ENCODE results near the gene ATP8A1.

ATP8A1 gene

DNA sequence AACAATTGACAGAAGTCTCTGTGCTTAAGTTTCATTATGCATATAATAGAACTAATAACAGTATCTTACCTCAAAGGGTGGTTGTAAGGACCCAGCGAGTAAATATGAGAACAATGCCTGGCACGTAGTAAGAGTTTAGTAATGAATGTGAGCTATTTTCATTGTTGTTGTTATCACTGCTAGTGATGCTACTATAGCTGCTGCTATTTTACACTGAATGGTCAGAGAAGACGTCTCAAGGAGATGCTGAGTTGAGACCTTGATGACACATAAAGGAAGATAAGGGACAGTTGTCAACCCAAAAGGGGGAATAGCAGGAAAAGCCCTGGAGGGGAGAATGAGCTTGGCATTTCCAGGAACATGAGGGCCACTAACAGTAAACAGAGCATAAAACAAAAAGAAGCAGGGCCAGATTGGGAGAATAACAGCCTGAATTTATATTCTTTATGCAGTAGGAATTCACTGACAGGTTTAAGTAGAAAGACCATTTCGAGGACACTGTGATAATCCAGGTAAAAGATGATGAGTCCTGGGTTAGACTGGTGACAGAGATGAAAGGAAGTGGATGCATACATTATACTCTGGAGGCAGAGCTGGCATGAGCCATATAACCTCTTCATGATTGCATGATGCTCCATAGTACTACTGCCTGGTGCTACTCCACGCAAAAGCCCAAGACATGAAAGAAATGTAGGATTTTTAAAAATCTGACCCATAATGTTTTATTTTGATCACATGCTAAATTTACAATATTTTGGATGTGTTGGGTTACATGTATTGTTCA lies 23.1 kb downstream of the ATP8A1 start:
- ATAC-seq (ENCODE audit: low read depth) = no peak
- H3K9me3 ChIP-seq (ENCODE audit: severe bottlenecking) = no peaks in the 10 kb centered on the region
- TF ChIP-seq, protein P1, sequence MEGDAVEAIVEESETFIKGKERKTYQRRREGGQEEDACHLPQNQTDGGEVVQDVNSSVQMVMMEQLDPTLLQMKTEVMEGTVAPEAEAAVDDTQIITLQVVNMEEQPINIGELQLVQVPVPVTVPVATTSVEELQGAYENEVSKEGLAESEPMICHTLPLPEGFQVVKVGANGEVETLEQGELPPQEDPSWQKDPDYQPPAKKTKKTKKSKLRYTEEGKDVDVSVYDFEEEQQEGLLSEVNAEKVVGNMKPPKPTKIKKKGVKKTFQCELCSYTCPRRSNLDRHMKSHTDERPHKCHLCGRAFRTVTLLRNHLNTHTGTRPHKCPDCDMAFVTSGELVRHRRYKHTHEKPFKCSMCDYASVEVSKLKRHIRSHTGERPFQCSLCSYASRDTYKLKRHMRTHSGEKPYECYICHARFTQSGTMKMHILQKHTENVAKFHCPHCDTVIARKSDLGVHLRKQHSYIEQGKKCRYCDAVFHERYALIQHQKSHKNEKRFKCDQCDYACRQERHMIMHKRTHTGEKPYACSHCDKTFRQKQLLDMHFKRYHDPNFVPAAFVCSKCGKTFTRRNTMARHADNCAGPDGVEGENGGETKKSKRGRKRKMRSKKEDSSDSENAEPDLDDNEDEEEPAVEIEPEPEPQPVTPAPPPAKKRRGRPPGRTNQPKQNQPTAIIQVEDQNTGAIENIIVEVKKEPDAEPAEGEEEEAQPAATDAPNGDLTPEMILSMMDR (IDR thresholded peaks at IDR 0.05; ENCODE audit: poor library complexity, severe bottlenecking) = no peak
- no peak overlapping the region for H3K27ac ChIP-seq (ENCODE audit: poor library complexity, severe bottlenecking)
- peaks cover 3% of the 10 kb centered on the region for H3K27me3 ChIP-seq (ENCODE audit: insufficient read depth, poor library complexity, severe bottlenecking)
- H3K36me3 ChIP-seq (ENCODE audit: low read depth) = no peaks in the 10 kb centered on the region
- DNase-seq (ENCODE audit: low spot score) = no peak
- H3K4me3 ChIP-seq (ENCODE audit: severe bottlenecking) = no peak overlapping the region
- H3K4me1 ChIP-seq (ENCODE audit: insufficient read depth, poor library complexity, severe bottlenecking) = no peaks in the 10 kb centered on the region

DNA sequence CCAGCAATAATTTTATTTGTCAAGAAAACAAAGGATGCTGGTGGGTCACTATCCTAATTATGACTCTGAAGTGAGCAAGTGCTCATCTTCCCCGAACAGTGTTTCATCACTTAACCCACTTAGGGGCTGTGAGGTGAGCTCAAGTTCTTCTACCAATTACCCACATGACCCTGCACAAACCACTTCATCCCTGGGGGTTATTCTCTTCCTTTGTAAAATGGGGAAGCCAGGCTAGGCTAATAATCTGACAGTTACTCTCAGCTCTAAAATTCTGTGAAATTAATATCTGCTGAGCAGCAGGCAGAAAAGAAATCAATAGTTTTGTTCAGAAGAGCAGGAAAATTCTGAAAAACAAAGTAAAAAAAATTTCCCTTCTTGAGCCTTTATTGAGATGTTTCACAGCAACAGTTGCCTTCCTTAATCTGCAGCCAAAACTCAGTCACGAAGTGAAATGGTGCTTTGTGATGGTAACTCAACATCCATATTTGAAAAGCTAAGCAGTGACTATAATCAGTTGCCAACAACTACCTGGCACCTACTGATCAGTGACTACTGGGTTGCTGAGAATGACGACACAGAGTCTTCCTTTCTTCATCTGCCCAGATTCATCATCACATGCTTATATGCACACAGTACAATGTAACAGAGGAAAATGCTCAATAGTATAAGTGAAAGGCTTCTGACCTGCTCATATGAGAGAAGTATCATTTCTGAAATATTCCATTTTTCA lies 24.1 kb downstream of the ATP8A1 start:
- ATAC-seq (ENCODE audit: low read depth) = no peak
- Histone ChIP-seq H3K4me1 (ENCODE audit: insufficient read depth, poor library complexity, severe bottlenecking) (no peaks in the 10 kb centered on the region), H3K36me3 (ENCODE audit: low read depth) (no peaks in the 10 kb centered on the region), H3K9me3 (ENCODE audit: severe bottlenecking) (no peaks in the 10 kb centered on the region), H3K27me3 (ENCODE audit: insufficient read depth, poor library complexity, severe bottlenecking) (peaks cover 3% of the 10 kb centered on the region), H3K4me3 (ENCODE audit: severe bottlenecking) (no peak overlapping the region), H3K27ac (ENCODE audit: poor library complexity, severe bottlenecking) (no peak overlapping the region)
- TF ChIP-seq, protein P1 (IDR thresholded peaks at IDR 0.05; ENCODE audit: poor library complexity, severe bottlenecking) = no peak
- DNase-seq (ENCODE audit: low spot score) = no peak

DNA sequence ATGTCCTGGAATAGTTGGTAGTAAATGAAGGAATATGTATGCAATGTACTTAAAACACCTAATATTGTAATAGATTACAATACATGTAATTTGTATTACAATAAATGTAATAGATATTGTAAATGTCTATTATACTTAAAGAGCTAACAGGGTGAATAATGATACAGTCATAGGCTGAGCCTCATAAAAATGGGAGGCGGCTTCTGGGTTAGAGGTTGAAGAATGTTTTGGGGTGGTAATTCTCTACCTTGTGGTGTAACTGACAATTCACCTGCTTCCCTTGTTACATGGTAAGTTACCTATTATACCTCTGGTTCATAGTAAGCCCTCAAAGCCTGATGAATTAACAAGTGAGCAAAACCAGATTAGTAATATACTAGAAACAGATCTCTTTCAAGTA lies 26.0 kb downstream of the ATP8A1 start:
- ATAC-seq (ENCODE audit: low read depth) (no peak), DNase-seq (ENCODE audit: low spot score) (no peak)
- Histone ChIP-seq H3K9me3 (ENCODE audit: severe bottlenecking) (no peaks in the 10 kb centered on the region), H3K27ac (ENCODE audit: poor library complexity, severe bottlenecking) (no peak overlapping the region), H3K27me3 (ENCODE audit: insufficient read depth, poor library complexity, severe bottlenecking) (peaks cover 7% of the 10 kb centered on the region), H3K4me3 (ENCODE audit: severe bottlenecking) (no peak overlapping the region), H3K36me3 (ENCODE audit: low read depth) (no peaks in the 10 kb centered on the region), H3K4me1 (ENCODE audit: insufficient read depth, poor library complexity, severe bottlenecking) (no peaks in the 10 kb centered on the region)
- TF ChIP-seq, protein P1 (IDR thresholded peaks at IDR 0.05; ENCODE audit: poor library complexity, severe bottlenecking) = no peak

DNA sequence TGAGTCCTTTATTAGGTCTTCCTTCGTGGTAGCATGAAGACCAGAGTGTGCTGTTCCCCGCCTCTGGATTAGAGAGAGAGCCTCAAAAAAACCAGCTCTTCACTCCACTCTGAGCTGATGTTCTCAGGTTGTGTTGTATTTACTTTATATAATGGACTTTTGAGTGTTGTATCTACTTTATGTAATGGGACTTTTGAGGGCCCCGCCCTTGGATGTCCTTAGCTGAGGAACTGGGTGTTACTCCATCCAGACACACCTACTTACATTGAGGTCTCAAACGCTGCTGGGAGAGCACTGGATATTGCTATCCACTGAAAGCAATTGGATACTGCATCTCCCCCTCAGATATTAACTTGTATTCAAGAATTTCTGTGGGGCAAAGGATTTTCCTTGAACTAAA lies 28.2 kb downstream of the ATP8A1 start:
- H3K27me3 ChIP-seq (ENCODE audit: insufficient read depth, poor library complexity, severe bottlenecking) = peaks cover 7% of the 10 kb centered on the region
- TF ChIP-seq, protein P1 (IDR thresholded peaks at IDR 0.05; ENCODE audit: poor library complexity, severe bottlenecking) = no peak
- H3K4me1 ChIP-seq (ENCODE audit: insufficient read depth, poor library complexity, severe bottlenecking) = no peaks in the 10 kb centered on the region
- DNase-seq (ENCODE audit: low spot score) = no peak
- no peak overlapping the region for H3K27ac ChIP-seq (ENCODE audit: poor library complexity, severe bottlenecking)
- no peaks in the 10 kb centered on the region for H3K9me3 ChIP-seq (ENCODE audit: severe bottlenecking)
- no peaks in the 10 kb centered on the region for H3K36me3 ChIP-seq (ENCODE audit: low read depth)
- no peak overlapping the region for H3K4me3 ChIP-seq (ENCODE audit: severe bottlenecking)
- no peak for ATAC-seq (ENCODE audit: low read depth)
